HG03045 (cell line): ENCODE results near the gene CARS2.
"Not testable (repeated sequence)": the region's sequence is repeated elsewhere in the genome, so short reads cannot be mapped to it uniquely, and the experiment has no call there.

Experiments
- ATAC-seq: cut with Tn5 transposase; IDR thresholded peaks from one replicate; pipeline ENCODE4 v1.9.1; 2021; ENCODE audit warnings: mild to moderate bottlenecking, moderate library complexity; ENCODE audit not compliant: unreplicated experiment

CARS2 gene

GRCh38 chr13:110705826-110706569, at the start of gene CARS2:
Gene CARS2 (minus strand): TSS chr13:110706116. CDS start chr13:110706093, 23 bp downstream.
- peak; percentile 98 for ATAC-seq

- ATAC-seq, result no peak
These were observed 42.4 kb upstream of the CARS2 start for GRCh38 chr13:110748271-110748670.

GRCh38 chr13:110746438-110746837, 40.5 kb upstream of the CARS2 start:
- ATAC-seq, result no peak

- ATAC-seq, result no peak
These were observed 37.8 kb upstream of the CARS2 start for GRCh38 chr13:110743687-110744086.

GRCh38 chr13:110737555-110737954, 31.6 kb upstream of the CARS2 start:
- no peak for ATAC-seq

GRCh38 chr13:110734561-110734960, 28.6 kb upstream of the CARS2 start:
- no peak for ATAC-seq

GRCh38 chr13:110731072-110731471, 25.2 kb upstream of the CARS2 start:
- ATAC-seq, result no peak

GRCh38 chr13:110726726-110727125, 20.8 kb upstream of the CARS2 start:
- no peak for ATAC-seq

GRCh38 chr13:110726153-110726552, 20.2 kb upstream of the CARS2 start:
- ATAC-seq, result not testable (repeated sequence)

- ATAC-seq, result no peak
These were observed 17.7 kb upstream of the CARS2 start for GRCh38 chr13:110723598-110723997.

GRCh38 chr13:110722971-110723370, 17.1 kb upstream of the CARS2 start:
- ATAC-seq, result no peak

- ATAC-seq, result no peak
These were observed 13.3 kb upstream of the CARS2 start for GRCh38 chr13:110719036-110719710.

- no peak for ATAC-seq
These were observed 10.3 kb upstream of the CARS2 start for GRCh38 chr13:110716247-110716515.

GRCh38 chr13:110715395-110716246, 9.7 kb upstream of the CARS2 start:
- ATAC-seq, result peak; percentile 58

- ATAC-seq, result no peak
These were observed 9.0 kb upstream of the CARS2 start for GRCh38 chr13:110714797-110715394.

- no peak for ATAC-seq
These were observed 8.3 kb upstream of the CARS2 start for GRCh38 chr13:110713981-110714796.

- no peak for ATAC-seq
These were observed 7.7 kb upstream of the CARS2 start, which contains the start of gene ING1 for GRCh38 chr13:110713642-110713952. Gene ING1 (plus strand): TSS chr13:110713700. CDS start chr13:110714150, 450 bp downstream.

GRCh38 chr13:110712849-110713641, 7.1 kb upstream of the CARS2 start:
- peak; percentile 48 for ATAC-seq

GRCh38 chr13:110712081-110712848, 6.3 kb upstream of the CARS2 start:
- peak; percentile 26 for ATAC-seq
